T47D (cell line): ENCODE measurements around the gene ACCS.
A peak's percentile ranks its signal among the peaks of the same experiment; 100 is the strongest.

ENCODE experiments used
- DNase-seq, 2 experiments: peaks; one replicate each; pipeline versions ENCODE4 v3.0.0 to v3.0.0-alpha.2; 2011 to 2012; ENCODE audit warnings: low read depth in 1 of 2, low spot score in 1 of 2
- JUND ChIP-seq: IDR thresholded peaks from 2 replicates; pipeline ENCODE4 v1.6.1; 2012; ENCODE audit warnings: low read depth
- in situ Hi-C: cut with HindIII; loops from 2 replicates; pipeline ENCODE4 v1.10.0; 2016; ENCODE audit warnings: low sequenced_read_pairs, low pct_unique_long_range_greater_than_20kb

ACCS gene, protein sequence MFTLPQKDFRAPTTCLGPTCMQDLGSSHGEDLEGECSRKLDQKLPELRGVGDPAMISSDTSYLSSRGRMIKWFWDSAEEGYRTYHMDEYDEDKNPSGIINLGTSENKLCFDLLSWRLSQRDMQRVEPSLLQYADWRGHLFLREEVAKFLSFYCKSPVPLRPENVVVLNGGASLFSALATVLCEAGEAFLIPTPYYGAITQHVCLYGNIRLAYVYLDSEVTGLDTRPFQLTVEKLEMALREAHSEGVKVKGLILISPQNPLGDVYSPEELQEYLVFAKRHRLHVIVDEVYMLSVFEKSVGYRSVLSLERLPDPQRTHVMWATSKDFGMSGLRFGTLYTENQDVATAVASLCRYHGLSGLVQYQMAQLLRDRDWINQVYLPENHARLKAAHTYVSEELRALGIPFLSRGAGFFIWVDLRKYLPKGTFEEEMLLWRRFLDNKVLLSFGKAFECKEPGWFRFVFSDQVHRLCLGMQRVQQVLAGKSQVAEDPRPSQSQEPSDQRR

DNA sequence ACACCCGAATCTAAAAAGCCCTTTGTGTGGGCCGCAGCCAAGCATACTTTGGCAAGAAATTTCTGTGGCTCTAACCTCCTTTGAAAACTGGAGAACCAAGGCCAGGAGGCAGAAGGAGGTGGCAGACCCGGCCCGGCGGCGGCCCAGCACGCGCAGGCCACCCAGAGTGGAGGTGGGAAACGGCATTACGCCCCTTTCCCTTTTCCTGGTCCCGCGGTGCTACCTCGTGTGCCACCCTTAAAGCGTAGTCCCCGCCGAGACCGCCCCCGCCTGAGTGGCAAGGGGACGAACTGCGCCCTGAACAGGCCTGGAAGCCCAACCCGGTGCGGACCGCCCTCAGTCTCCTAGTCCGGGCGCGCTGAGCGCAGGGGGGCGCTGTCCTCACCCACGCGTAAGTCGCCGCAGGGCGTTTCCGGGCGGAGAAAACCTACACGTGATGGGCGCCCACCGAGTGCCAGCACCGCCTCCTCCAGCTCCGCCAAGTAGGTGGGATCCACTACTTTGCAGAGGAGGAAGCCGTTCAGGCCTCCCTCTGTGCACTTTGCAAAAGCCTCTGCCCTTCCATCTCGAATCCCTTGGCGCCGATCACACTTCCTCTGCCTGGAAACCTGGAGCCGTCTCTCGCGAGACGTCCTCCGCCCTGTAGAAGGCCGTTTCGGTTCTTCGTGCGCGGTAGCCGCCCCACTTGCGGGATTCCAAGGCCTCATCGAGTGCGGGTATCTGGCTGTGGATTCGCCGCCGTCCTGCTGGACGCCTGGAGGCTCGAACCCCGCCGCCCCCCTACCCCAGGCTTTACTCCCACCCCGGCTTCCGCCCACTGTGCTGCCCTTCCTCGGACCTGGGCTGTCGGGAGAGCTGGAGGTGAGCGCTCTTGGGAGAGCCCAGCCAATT is at the start of gene ACCS:
Gene ACCS (plus strand): TSS at position 430 of the 891 bp plus-strand sequence. CDS start 1,358 bp downstream, outside the sequence.
- in situ Hi-C loops = no loop called here
- TF ChIP-seq JUND = no peak
- peak; percentile 93 to 94 for DNase-seq

- TF ChIP-seq JUND = no peak
- no peak for DNase-seq
- in situ Hi-C loops = no loop called here
Observed at GRCh38 chr11:44016546-44017442, 49.3 kb upstream of the ACCS start.

DNA sequence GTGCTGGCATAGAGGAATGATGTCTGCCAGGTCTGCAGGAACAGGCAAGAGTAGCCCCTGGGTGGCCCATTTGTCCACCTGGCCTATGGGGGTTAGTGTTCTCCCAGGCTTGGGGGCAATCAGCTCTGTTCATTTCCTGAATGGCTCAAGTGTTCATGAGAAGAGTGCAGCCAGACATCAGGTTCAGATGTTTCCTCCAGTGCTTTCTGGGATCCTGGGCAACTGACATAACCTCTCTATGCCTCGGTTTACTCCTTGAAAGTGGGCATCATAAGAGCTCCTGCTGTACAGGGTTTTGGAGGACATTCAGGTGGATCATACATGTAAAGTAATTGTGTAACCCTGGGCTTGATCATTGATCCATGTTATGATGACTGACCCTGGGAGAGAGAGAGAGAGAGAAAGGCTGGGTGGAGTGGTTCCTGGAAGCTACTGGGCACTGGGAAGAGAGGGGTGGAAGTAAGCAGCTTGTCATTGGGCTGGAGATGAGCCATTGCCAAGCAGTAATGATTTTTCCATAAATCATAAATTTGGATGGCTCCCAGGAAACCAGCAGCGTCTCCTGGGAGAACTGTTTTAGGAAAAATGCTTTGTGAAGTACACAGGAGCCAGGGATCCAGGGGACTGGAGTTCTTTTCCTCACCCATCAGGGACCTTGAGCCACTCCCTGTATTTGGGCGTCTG is 48.5 kb upstream of the ACCS start:
- no peak for DNase-seq
- in situ Hi-C loops = no loop called here
- TF ChIP-seq JUND = no peak

DNA sequence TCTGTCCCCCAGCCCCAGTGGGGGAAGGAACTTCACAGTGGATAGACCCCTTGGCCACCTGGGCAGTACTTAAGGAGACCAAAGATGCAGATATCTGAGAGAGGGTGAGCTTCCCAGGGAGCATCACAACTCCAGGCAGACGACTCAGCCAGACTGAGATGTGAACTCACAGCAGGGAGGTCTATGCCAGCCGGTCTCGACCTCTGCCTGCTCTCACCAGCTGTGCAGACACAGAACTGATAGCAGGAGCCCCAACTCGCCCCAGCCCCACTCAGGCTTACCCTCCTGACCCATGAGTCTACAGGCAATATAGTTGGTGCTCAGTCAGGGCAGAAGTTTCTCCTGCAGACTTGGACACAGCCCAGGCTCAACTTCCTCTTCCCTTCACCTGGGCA is 47.9 kb upstream of the ACCS start:
- in situ Hi-C loops = no loop called here
- no peak for TF ChIP-seq JUND
- DNase-seq = no peak

- in situ Hi-C loops = no loop called here
- TF ChIP-seq JUND = no peak
- DNase-seq = no peak
Observed at GRCh38 chr11:44018829-44019228, 47.2 kb upstream of the ACCS start.

- no peak for DNase-seq
- in situ Hi-C loops = no loop called here
- TF ChIP-seq JUND = no peak
Observed at GRCh38 chr11:44024977-44025376, 41.1 kb upstream of the ACCS start.

GRCh38 chr11:44025727-44026126 is 40.3 kb upstream of the ACCS start:
- DNase-seq = no peak
- TF ChIP-seq JUND = no peak
- in situ Hi-C loops = no loop called here

- in situ Hi-C loops = no loop called here
- no peak for DNase-seq
- no peak for TF ChIP-seq JUND
Observed at GRCh38 chr11:44028401-44028800, 37.7 kb upstream of the ACCS start.

GRCh38 chr11:44028816-44029506 is 37.1 kb upstream of the ACCS start:
- no peak for TF ChIP-seq JUND
- in situ Hi-C loops = no loop called here
- DNase-seq = no peak

GRCh38 chr11:44029507-44029845 is 36.6 kb upstream of the ACCS start:
- in situ Hi-C loops = no loop called here
- no peak for DNase-seq
- TF ChIP-seq JUND = no peak
